Body of pancreas (tissue), 4 donors: ENCODE measurements around the gene NSG1. TPM values are rescaled to one million over a fixed set of nuclear protein-coding genes. Genes with fewer than 3 reads are reported as not detected.
"Not testable (repeated sequence)": the region's sequence is repeated elsewhere in the genome, so short reads cannot be mapped to it uniquely, and the experiment has no call there.

Experiments
- ATAC-seq: fragments of 150-250 bp; one replicate; pipeline ENCODE4 v1.9.1; 2016
- DNase-seq, 4 donors: peaks; one replicate each; pipeline ENCODE4 v3.0.0-alpha.2; 2019
- H3K27ac ChIP-seq, 4 donors: fragments of 200-600 bp; sonication (generic); 1 replicate in 3 of 4; 2 replicates in 1 of 4; pipeline versions ENCODE4 v1.5.1 to v1.6.1; 2016 to 2019; ENCODE audit warnings: mild to moderate bottlenecking in 1 of 4, mixed read lengths in 1 of 4, moderate library complexity in 1 of 4
- H3K27me3 ChIP-seq, 2 donors: fragments of 200-600 bp; sonication (generic); one replicate each; pipeline ENCODE4 v1.6.0; 2016; ENCODE audit warnings: mild to moderate bottlenecking in 1 of 2
- H3K36me3 ChIP-seq, 2 donors: fragments of 200-600 bp; sonication (generic); replicated peaks in 1 of 2; 2 replicates each; pipeline ENCODE4 v1.5.1; 2016; ENCODE audit warnings: low read depth in 2 of 2; ENCODE audit not compliant: insufficient read depth in 1 of 2
- H3K4me1 ChIP-seq: fragments of 200-600 bp; sonication (generic); one replicate; pipeline ENCODE4 v1.6.0; 2016
- H3K4me3 ChIP-seq, 2 donors: fragments of 200-600 bp; sonication (generic); 1 replicate in 1 of 2; 2 replicates in 1 of 2; pipeline ENCODE4 v1.5.1; 2016 to 2019
- H3K9me3 ChIP-seq, 3 donors: fragments of 200-600 bp; sonication (generic); 1 replicate in 2 of 3; 2 replicates in 1 of 3; pipeline ENCODE4 v1.5.1; 2016
- POLR2A ChIP-seq, 3 donors: fragments of 450-650 bp; IDR thresholded peaks; one replicate each; pipeline ENCODE4 v1.6.1; 2016; ENCODE audit warnings: antibody characterized with exemption in 3 of 3, mild to moderate bottlenecking in 2 of 3
- WGBS, 2 donors: methylation state at CpG; one replicate each; pipeline ENCODE4 v1.1.5; 2017; 5-methylcytosine and 5-hydroxymethylcytosine counted together
- intact Hi-C: fragments of 100-400 bp; cut with DNase I; formaldehyde crosslinking; loops from one replicate; pipeline ENCODE4 v1.15.1; 2023
- total RNA-seq, 2 donors: library from RNA; depleted of rRNA; stranded (reverse); fragments of >200 nt; gene quantifications; one replicate each; pipeline ENCODE4 v1.1.0, GENCODE V29; 2016
- TF ChIP-seq, protein P1 (sequence below), 7 experiments: fragments of 450-650 bp in 4 of 7; fragments of 200-600 bp in 3 of 7; sonication (generic) in 3 of 7; IDR thresholded peaks; one replicate each; pipeline ENCODE4 v1.5.1; 2016 to 2019; ENCODE audit warnings: antibody characterized with exemption in 7 of 7

Gene NSG1
- total RNA-seq, 2 donors from 2014 or later, result 0.78 to 1.3 TPM

GRCh38 chr4:4417886-4418285, 31.0 kb downstream of the NSG1 start:
- no peak for TF ChIP-seq POLR2A (IDR thresholded peaks at IDR 0.05)
- TF ChIP-seq, protein P1, sequence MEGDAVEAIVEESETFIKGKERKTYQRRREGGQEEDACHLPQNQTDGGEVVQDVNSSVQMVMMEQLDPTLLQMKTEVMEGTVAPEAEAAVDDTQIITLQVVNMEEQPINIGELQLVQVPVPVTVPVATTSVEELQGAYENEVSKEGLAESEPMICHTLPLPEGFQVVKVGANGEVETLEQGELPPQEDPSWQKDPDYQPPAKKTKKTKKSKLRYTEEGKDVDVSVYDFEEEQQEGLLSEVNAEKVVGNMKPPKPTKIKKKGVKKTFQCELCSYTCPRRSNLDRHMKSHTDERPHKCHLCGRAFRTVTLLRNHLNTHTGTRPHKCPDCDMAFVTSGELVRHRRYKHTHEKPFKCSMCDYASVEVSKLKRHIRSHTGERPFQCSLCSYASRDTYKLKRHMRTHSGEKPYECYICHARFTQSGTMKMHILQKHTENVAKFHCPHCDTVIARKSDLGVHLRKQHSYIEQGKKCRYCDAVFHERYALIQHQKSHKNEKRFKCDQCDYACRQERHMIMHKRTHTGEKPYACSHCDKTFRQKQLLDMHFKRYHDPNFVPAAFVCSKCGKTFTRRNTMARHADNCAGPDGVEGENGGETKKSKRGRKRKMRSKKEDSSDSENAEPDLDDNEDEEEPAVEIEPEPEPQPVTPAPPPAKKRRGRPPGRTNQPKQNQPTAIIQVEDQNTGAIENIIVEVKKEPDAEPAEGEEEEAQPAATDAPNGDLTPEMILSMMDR (IDR thresholded peaks at IDR 0.05), result no peak
- Histone ChIP-seq H3K4me1 (no peaks in the 10 kb centered on the region), H3K36me3 (peaks cover 0 to 36% of the 10 kb centered on the region in 2 donors), H3K27me3 (no peaks in the 10 kb centered on the region), H3K9me3 (no peaks in the 10 kb centered on the region), H3K4me3 (no peak overlapping the region), H3K27ac (no peak overlapping the region)
- DNase-seq (no peak), ATAC-seq (no peak)
- WGBS, 2 donors, result 75 to 84% methylated on average over 3 to 7 of the region's 7 CpGs
- intact Hi-C loops, result no loop called here

GRCh38 chr4:4418676-4419390, 31.9 kb downstream of the NSG1 start:
- Histone ChIP-seq H3K4me1 (no peaks in the 10 kb centered on the region), H3K9me3 (no peaks in the 10 kb centered on the region), H3K36me3 (peaks cover 0 to 39% of the 10 kb centered on the region in 2 donors), H3K27ac (no peak overlapping the region), H3K4me3 (no peak overlapping the region), H3K27me3 (no peaks in the 10 kb centered on the region)
- WGBS, 2 donors, result 85 to 93% methylated on average over 15 to 19 of the region's 19 CpGs
- intact Hi-C loops, result no loop called here
- no peak for TF ChIP-seq POLR2A (IDR thresholded peaks at IDR 0.05)
- TF ChIP-seq, protein P1 (IDR thresholded peaks at IDR 0.05), result no peak
- ATAC-seq (no peak), DNase-seq (no peak)

GRCh38 chr4:4419896-4420295, 33.0 kb downstream of the NSG1 start:
- intact Hi-C loops, result no loop called here
- no peak for ATAC-seq
- Histone ChIP-seq H3K27ac (no peak overlapping the region), H3K27me3 (no peaks in the 10 kb centered on the region), H3K9me3 (no peaks in the 10 kb centered on the region), H3K36me3 (peaks cover 0 to 39% of the 10 kb centered on the region in 2 donors), H3K4me3 (no peak overlapping the region), H3K4me1 (no peaks in the 10 kb centered on the region)
- 91 to 95% methylated on average over 12 of the region's 12 CpGs for WGBS, 2 donors
- TF ChIP-seq POLR2A (IDR thresholded peaks at IDR 0.05), result no peak
- TF ChIP-seq, protein P1 (IDR thresholded peaks at IDR 0.05), result no peak
- no peak for DNase-seq

DNA sequence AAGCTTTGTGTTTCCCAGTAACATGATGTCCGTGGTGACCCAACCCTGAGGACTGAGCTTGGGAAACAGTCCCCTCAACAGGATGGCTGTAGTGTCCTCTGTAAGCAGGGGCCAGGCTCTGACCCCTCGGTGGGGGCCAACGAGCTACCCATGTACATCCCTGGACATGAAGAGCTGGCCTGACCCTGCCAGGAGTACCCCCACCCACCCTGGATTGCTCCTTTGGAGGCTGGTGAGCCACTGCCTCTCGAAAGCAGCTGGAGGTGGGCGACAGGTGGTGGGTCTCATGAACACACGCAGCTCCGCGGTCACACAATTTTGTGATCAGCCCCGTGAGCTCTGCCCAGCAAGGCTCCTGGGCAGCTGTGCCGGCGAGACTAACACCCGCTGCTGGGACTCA, 33.5 kb downstream of the NSG1 start:
- 92 to 98% methylated on average over 10 to 12 of the region's 12 CpGs for WGBS, 2 donors
- no peak for TF ChIP-seq POLR2A (IDR thresholded peaks at IDR 0.05)
- TF ChIP-seq, protein P1 (IDR thresholded peaks at IDR 0.05), result no peak
- Histone ChIP-seq H3K4me1 (no peaks in the 10 kb centered on the region), H3K9me3 (no peaks in the 10 kb centered on the region), H3K27ac (no peak overlapping the region), H3K4me3 (no peak overlapping the region), H3K27me3 (no peaks in the 10 kb centered on the region), H3K36me3 (peaks cover 0 to 39% of the 10 kb centered on the region in 2 donors)
- intact Hi-C loops, result no loop called here
- DNase-seq (no peak), ATAC-seq (no peak)

DNA sequence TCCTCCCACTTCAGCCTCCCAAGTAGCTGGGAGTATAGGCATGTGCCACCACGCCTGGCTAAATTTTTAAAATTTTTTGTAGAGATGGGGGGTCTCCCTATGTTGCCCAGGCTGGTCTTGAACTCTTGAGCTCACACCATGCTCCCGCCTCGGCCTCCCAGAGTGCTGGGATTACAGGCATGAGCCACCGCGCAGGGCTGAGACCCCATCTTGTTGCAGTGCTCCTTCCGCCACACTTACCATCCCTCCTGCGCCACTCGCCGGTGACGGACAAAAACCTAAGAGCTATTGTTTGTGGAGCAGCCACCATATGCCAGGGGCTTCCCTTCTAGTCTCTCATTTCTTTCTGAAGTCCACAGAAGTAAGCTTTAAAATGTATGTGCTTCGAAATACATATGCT, 34.5 kb downstream of the NSG1 start:
- intact Hi-C loops, result no loop called here
- DNase-seq (no peak), ATAC-seq (no peak)
- Histone ChIP-seq H3K4me1 (no peaks in the 10 kb centered on the region), H3K9me3 (no peaks in the 10 kb centered on the region), H3K4me3 (no peak overlapping the region), H3K27ac (no peak overlapping the region), H3K27me3 (no peaks in the 10 kb centered on the region), H3K36me3 (peaks cover 0 to 39% of the 10 kb centered on the region in 2 donors)
- WGBS, 2 donors, result 91 to 97% methylated on average over 11 of the region's 11 CpGs
- no peak for TF ChIP-seq POLR2A (IDR thresholded peaks at IDR 0.05)
- TF ChIP-seq, protein P1 (IDR thresholded peaks at IDR 0.05), result no peak

DNA sequence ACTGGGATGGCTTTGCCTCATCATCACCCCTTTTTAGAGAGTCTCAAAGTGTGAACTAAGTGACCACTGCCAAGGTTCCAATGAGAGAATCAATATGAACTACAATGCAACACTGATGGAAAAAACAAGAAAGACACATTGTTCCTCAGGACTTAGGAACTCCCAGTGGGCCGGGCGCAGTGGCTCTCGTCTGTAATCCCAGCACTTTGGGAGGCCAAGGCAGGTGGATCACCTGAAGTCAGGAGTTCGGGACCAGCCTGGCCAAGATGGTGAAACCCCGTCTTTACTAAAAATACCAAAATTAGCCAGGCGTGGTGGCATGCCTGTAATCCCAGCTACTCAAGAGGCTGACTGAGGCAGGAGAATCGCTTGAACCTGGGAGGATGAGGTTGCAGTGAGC, 35.2 kb downstream of the NSG1 start:
- H3K27ac ChIP-seq, H3K4me3 ChIP-seq, H3K4me1 ChIP-seq, ATAC-seq, H3K9me3 ChIP-seq, DNase-seq, intact Hi-C loops, H3K27me3 ChIP-seq: not testable (repeated sequence)
- H3K36me3 ChIP-seq, result peaks cover 0 to 39% of the 10 kb centered on the region in 2 donors
- WGBS, 2 donors, result 89 to 92% methylated on average over 7 of the region's 7 CpGs
